Esophagus (tissue), 2 donors: ENCODE data around the gene SPRR1A. TPM values are rescaled to one million over a fixed set of nuclear protein-coding genes. Genes with fewer than 3 reads are reported as not detected.
"Not testable (repeated sequence)": the region's sequence is repeated elsewhere in the genome, so short reads cannot be mapped to it uniquely, and the experiment has no call there.

Experiments
- H3K27ac ChIP-seq, 2 donors: one replicate each; pipeline ENCODE4 v1.5.1; 2013; ENCODE audit warnings: low read depth in 2 of 2, mild to moderate bottlenecking in 2 of 2, inconsistent platforms in 1 of 2, low read length in 1 of 2, moderate library complexity in 1 of 2
- H3K27me3 ChIP-seq, 2 donors: one replicate each; pipeline ENCODE4 v1.6.1; 2013; ENCODE audit warnings: low read length in 2 of 2, control low read depth in 1 of 2, mild to moderate bottlenecking in 1 of 2; ENCODE audit not compliant: insufficient read depth in 2 of 2, control insufficient read depth in 1 of 2
- H3K36me3 ChIP-seq, 2 donors: one replicate each; pipeline ENCODE4 v1.6.1; 2013; ENCODE audit warnings: low read length in 1 of 2; ENCODE audit not compliant: control insufficient read depth in 2 of 2, insufficient read depth in 2 of 2
- H3K4me1 ChIP-seq, 2 donors: one replicate each; pipeline ENCODE4 v1.6.1; 2013; ENCODE audit warnings: low read length in 1 of 2; ENCODE audit not compliant: control insufficient read depth in 2 of 2, insufficient read depth in 2 of 2
- H3K4me3 ChIP-seq, 2 donors: one replicate each; pipeline ENCODE4 v1.5.1; 2013; ENCODE audit warnings: low read length in 2 of 2, mild to moderate bottlenecking in 2 of 2, low read depth in 1 of 2, moderate library complexity in 1 of 2
- H3K9me3 ChIP-seq, 2 donors: one replicate each; pipeline ENCODE4 v1.6.1; 2013; ENCODE audit warnings: mild to moderate bottlenecking in 2 of 2, low read depth in 1 of 2, low read length in 1 of 2, moderate library complexity in 1 of 2; ENCODE audit not compliant: control insufficient read depth in 2 of 2, insufficient read depth in 1 of 2
- WGBS, 2 donors: extraction: QIAGEN DNeasy Blood & Tissue Kit; methylation state at CpG; one replicate each; pipeline ENCODE4 v1.1.7; 2013; 5-methylcytosine and 5-hydroxymethylcytosine counted together
- polyA plus RNA-seq, 2 donors: library from polyadenylated mRNA; stranded (reverse); fragments of 200-250 nt; gene quantifications; one replicate each; pipeline ENCODE4 v1.2.3, GENCODE V29; 2013
- donor health status: healthy with polysubstance abuse.
- donor health status: Bipolar disorder and iron deficiency.

SPRR1A gene
- polyA plus RNA-seq, 2 donors = 3,249 to 3,812 TPM

GRCh38 chr1:153011235-153011758 is 27.4 kb downstream of the SPRR1A start:
- not testable (repeated sequence) for H3K9me3 ChIP-seq, H3K27me3 ChIP-seq, H3K4me1 ChIP-seq, H3K36me3 ChIP-seq, H3K27ac ChIP-seq, H3K4me3 ChIP-seq
- 85 to 88% methylated on average over 8 of the region's 8 CpGs for WGBS, 2 donors

- 31 to 43% methylated on average over 2 of the region's 2 CpGs for WGBS, 2 donors
Observed at GRCh38 chr1:153021829-153022228, 37.9 kb downstream of the SPRR1A start.

GRCh38 chr1:153022340-153022739 is 38.5 kb downstream of the SPRR1A start:
- not testable (repeated sequence) for H3K4me3 ChIP-seq, H3K9me3 ChIP-seq, H3K36me3 ChIP-seq, H3K27ac ChIP-seq, H3K27me3 ChIP-seq, H3K4me1 ChIP-seq
- 51 to 60% methylated on average over 9 of the region's 9 CpGs for WGBS, 2 donors

More at GRCh38 chr1:153021829-153022228, 37.9 kb downstream of the SPRR1A start:
- H3K4me1 ChIP-seq, H3K36me3 ChIP-seq, H3K4me3 ChIP-seq, H3K27ac ChIP-seq, H3K9me3 ChIP-seq, H3K27me3 ChIP-seq: not testable (repeated sequence)

DNA sequence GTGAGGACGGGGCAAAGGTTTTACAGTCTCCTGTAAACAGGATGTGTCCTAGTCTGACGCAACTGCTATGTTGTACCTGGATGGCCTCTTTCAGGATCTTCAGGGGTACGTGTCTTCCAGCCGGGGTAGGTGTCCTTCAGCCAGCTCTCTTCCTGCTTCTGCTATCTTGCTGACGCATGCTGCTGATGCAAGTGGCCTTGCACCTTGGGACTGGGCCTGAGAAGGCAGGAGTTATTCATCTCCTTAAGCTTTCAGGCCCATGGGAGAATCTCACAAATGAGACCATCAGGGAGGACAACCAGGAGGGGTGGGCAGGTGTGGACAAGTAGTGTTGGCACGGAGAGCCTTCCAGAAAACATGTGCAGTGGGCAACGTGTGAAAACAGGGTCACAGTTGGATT is 39.2 kb downstream of the SPRR1A start:
- Histone ChIP-seq H3K4me1 (peaks cover 0 to 3% of the 10 kb centered on the region in 2 donors), H3K36me3 (peaks cover 0 to 2% of the 10 kb centered on the region in 2 donors), H3K4me3 (no peak overlapping the region), H3K27ac (no peak overlapping the region), H3K9me3 (peaks cover 0 to 2% of the 10 kb centered on the region in 2 donors), H3K27me3 (no peaks in the 10 kb centered on the region)
- WGBS, 2 donors = 85 to 87% methylated on average over 7 of the region's 7 CpGs

DNA sequence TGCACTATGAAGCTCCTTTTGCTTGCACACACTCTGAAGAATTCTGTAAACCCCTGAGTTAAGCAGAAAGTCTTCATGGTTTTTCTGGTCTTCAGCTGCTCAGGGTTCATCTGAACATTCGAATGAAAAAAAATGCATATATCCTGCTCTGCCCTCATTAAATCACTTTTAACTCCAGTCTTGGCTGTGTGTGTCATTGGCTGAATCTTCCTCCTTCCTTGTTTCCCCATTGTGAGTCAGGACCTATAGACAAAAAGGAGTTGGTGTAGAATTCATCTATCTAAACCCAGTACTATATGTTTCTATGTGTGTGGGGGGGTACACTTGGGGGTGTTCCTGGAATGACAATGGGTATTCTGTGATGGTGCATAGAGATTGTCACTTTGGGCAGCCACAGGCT is 40.5 kb downstream of the SPRR1A start:
- Histone ChIP-seq H3K27ac (no peak overlapping the region), H3K4me3 (no peak overlapping the region), H3K27me3 (no peaks in the 10 kb centered on the region), H3K4me1 (peaks cover 0 to 3% of the 10 kb centered on the region in 2 donors), H3K36me3 (no peaks in the 10 kb centered on the region), H3K9me3 (peaks cover 0 to 2% of the 10 kb centered on the region in 2 donors)
- WGBS, 2 donors = 69 to 73% methylated on average over 1 of the region's 1 CpG

- 54 to 63% methylated on average over 1 of the region's 1 CpG for WGBS, 2 donors
- Histone ChIP-seq H3K27ac (no peak overlapping the region), H3K9me3 (peaks cover 0 to 2% of the 10 kb centered on the region in 2 donors), H3K4me3 (no peak overlapping the region), H3K27me3 (no peaks in the 10 kb centered on the region), H3K4me1 (peaks cover 0 to 3% of the 10 kb centered on the region in 2 donors), H3K36me3 (no peaks in the 10 kb centered on the region)
Observed at GRCh38 chr1:153025797-153026196, 41.9 kb downstream of the SPRR1A start.

DNA sequence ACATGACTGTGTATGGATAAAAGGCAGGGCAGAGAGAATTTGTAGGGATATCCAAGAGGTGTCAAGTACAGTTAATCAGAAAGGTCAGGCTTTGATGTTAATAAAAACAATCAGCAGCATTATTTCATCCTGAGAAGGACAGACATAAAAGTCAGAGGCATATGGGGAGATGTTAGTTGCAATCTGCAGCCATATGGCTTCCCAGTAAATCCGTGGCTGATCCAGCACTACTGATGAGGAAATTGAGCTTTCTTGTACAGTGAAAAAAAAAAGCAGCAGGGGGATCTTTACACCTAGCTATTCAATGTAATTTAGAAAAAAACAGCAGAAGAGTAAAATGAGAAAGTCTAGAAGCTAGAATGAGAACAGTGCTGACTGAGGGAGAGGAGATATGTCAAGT is 44.9 kb downstream of the SPRR1A start:
- Histone ChIP-seq H3K27me3 (no peaks in the 10 kb centered on the region), H3K4me3 (no peak overlapping the region), H3K9me3 (peaks cover 0 to 2% of the 10 kb centered on the region in 2 donors), H3K36me3 (no peaks in the 10 kb centered on the region), H3K27ac (no peak overlapping the region), H3K4me1 (peaks cover 0 to 6% of the 10 kb centered on the region in 2 donors)
- WGBS, 2 donors = 74 to 82% methylated on average over 1 of the region's 1 CpG

- Histone ChIP-seq H3K9me3 (peaks cover 0 to 2% of the 10 kb centered on the region in 2 donors), H3K4me1 (peaks cover 0 to 3% of the 10 kb centered on the region in 2 donors), H3K27me3 (no peaks in the 10 kb centered on the region), H3K27ac (peak within 1 kb of the TSS; percentile 56 to 67), H3K4me3 (peak within 1 kb of the TSS in 1 of 2 donors; percentile 51), H3K36me3 (no peaks in the 10 kb centered on the region)
Observed at GRCh38 chr1:153030895-153031294, 47.0 kb downstream of the SPRR1A start, which contains the start of gene SPRR1B. Gene SPRR1B, plus strand, starts transcription at chr1:153031203. Its CDS starts 1,143 bp downstream, at chr1:153032346.

DNA sequence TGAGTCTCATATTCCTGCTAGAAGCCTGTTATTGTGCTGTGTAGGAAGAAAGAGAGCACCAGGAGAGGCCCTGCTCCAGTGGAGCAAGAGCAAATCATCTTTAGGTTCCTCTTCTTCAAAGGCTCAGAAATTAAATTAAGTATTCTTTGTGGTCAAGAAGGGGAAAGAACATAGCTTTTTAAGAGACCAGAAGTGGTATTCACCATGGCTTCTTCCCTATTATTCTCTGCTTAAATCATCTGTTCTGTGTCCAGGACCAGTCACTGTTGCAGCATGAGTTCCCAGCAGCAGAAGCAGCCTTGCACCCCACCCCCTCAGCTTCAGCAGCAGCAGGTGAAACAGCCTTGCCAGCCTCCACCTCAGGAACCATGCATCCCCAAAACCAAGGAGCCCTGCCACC is 48.2 kb downstream of the SPRR1A start:
- Histone ChIP-seq H3K36me3 (no peaks in the 10 kb centered on the region), H3K27ac (peak overlapping the region; percentile 56 to 78), H3K9me3 (peaks cover 0 to 2% of the 10 kb centered on the region in 2 donors), H3K27me3 (no peaks in the 10 kb centered on the region), H3K4me3 (peak overlapping the region; percentile 21 to 51), H3K4me1 (peaks cover 0 to 3% of the 10 kb centered on the region in 2 donors)

GRCh38 chr1:153032677-153033308 is 48.9 kb downstream of the SPRR1A start:
- Histone ChIP-seq H3K36me3 (no peaks in the 10 kb centered on the region), H3K4me3 (peak overlapping the region; percentile 21 to 51), H3K4me1 (peaks cover 0 to 3% of the 10 kb centered on the region in 2 donors), H3K27me3 (no peaks in the 10 kb centered on the region), H3K9me3 (peaks cover 0 to 2% of the 10 kb centered on the region in 2 donors), H3K27ac (peak overlapping the region; percentile 78 to 79)
- 29 to 32% methylated on average over 3 of the region's 3 CpGs for WGBS, 2 donors
